K562 (cell line): ENCODE data around the gene METTL3. TPM values are rescaled to one million over a fixed set of nuclear protein-coding genes. Genes with fewer than 3 reads are reported as not detected.

ENCODE experiments used
- ARID3A ChIP-seq: IDR thresholded peaks from 2 replicates; pipeline ENCODE4 v1.6.1; 2012; ENCODE audit warnings: low read depth, low read length, improper control_type of control experiment, borderline replicate concordance
- ATF7 ChIP-seq: fragments of 450-650 bp; IDR thresholded peaks from 2 replicates; pipeline ENCODE4 v1.7.1; 2014; ENCODE audit warnings: mild to moderate bottlenecking, moderate library complexity
- CTCF ChIP-seq, 3 experiments: IDR thresholded peaks in 2 of 3; conservative IDR thresholded peaks in 1 of 3; 2 replicates each; pipeline ENCODE4 v1.5.1; 2011 to 2012; ENCODE audit warnings: low read length in 3 of 3, mild to moderate bottlenecking in 3 of 3, control low read depth in 2 of 3, improper control_type of control experiment in 1 of 3, inconsistent platforms in 1 of 3, low read depth in 1 of 3, mixed read lengths in 1 of 3, moderate library complexity in 1 of 3; ENCODE audit not compliant: insufficient read depth in 2 of 3
- KLF16 ChIP-seq: IDR thresholded peaks from 2 replicates; pipeline ENCODE4 v1.6.1; 2016; ENCODE audit warnings: antibody characterized with exemption
- SMAD4 ChIP-seq: fragments of 250-450 bp; sonication (Bioruptor Pico); conservative IDR thresholded peaks from 2 replicates; pipeline ENCODE4 v1.8.0; 2021; ENCODE audit warnings: inconsistent platforms, mild to moderate bottlenecking, moderate library complexity
- SNIP1 ChIP-seq: fragments of 450-650 bp; IDR thresholded peaks from 2 replicates; pipeline ENCODE4 v1.7.1; 2017; ENCODE audit warnings: low read depth, mild to moderate bottlenecking
- WHSC1 ChIP-seq: IDR thresholded peaks from one replicate; pipeline ENCODE4 v1.6.1; 2012; ENCODE audit warnings: low read length, control low read depth, inconsistent platforms
- ZBTB11 ChIP-seq, 3 experiments: fragments of 200-800 bp in 1 of 3; fragments of 250-450 bp in 1 of 3; fragments of 450-650 bp in 1 of 3; sonication (Bioruptor Pico) in 1 of 3; sonication (Bioruptor generic) in 1 of 3; formaldehyde crosslinking in 1 of 3; IDR thresholded peaks; 2 replicates each; pipeline versions ENCODE4 v1.6.1 to v1.8.0; 2016 to 2022; ENCODE audit warnings: mild to moderate bottlenecking in 2 of 3, missing genetic modification characterization in 2 of 3, missing compliant biosample characterization in 1 of 3, moderate library complexity in 1 of 3
- ZNF589 ChIP-seq: fragments of 200-800 bp; sonication (Bioruptor generic); IDR thresholded peaks from 2 replicates; pipeline ENCODE4 v1.6.1; 2016; ENCODE audit warnings: low read depth, missing genetic modification characterization, missing compliant biosample characterization
- polyA plus RNA-seq, 8 experiments: library from polyadenylated mRNA; depleted of rRNA in 4 of 8; stranded (reverse) in 5 of 8; unstranded in 3 of 8; fragments of >200 nt; fragmentation: Nextera tagmentation in 2 of 8; fragmentation: Illumina TruSeq in 1 of 8; extraction: Ambion mirVana in 2 of 8; extraction: Trizol in 1 of 8; gene quantifications; 2 replicates each; pipeline versions ENCODE4 v1.2.1 to v1.2.3, GENCODE V29; 2011 to 2014; ENCODE audit warnings: inconsistent platforms in 1 of 8, missing spikeins in 1 of 8
- total RNA-seq, 7 experiments: library from RNA; depleted of rRNA in 6 of 7; stranded (reverse); fragments of >200 nt in 6 of 7; fragmentation: Illumina TruSeq in 2 of 7; extraction: Trizol in 2 of 7; gene quantifications; 2 replicates each; pipeline versions ENCODE4 v1.2.1 to v1.2.3, GENCODE V29; 2011 to 2021; ENCODE audit warnings: low replicate concordance in 1 of 7
- TF ChIP-seq, protein P1 (sequence below): fragments of 250-450 bp; sonication (Bioruptor Pico); IDR thresholded peaks from 2 replicates; pipeline ENCODE4 v1.8.0; 2022; ENCODE audit warnings: inconsistent platforms, mild to moderate bottlenecking, moderate library complexity, borderline replicate concordance
- TF ChIP-seq, protein P2 (sequence below): sonication (generic); formaldehyde crosslinking; IDR thresholded peaks from 2 replicates; pipeline ENCODE4 v1.9.0; 2022; ENCODE audit warnings: mild to moderate bottlenecking, missing genetic modification reagents
- TF ChIP-seq, protein P3 (sequence below): fragments of 150-350 bp; conservative IDR thresholded peaks from 2 replicates; pipeline ENCODE4 v1.6.1; 2014; ENCODE audit warnings: low read length

The METTL3 gene
- total and polyA plus RNA-seq, 9 of the 15 experiments (the other 6 are each of a cell fraction or from before 2014, with no cell fraction given), result 42.1 to 151 (median 65.7) TPM

DNA sequence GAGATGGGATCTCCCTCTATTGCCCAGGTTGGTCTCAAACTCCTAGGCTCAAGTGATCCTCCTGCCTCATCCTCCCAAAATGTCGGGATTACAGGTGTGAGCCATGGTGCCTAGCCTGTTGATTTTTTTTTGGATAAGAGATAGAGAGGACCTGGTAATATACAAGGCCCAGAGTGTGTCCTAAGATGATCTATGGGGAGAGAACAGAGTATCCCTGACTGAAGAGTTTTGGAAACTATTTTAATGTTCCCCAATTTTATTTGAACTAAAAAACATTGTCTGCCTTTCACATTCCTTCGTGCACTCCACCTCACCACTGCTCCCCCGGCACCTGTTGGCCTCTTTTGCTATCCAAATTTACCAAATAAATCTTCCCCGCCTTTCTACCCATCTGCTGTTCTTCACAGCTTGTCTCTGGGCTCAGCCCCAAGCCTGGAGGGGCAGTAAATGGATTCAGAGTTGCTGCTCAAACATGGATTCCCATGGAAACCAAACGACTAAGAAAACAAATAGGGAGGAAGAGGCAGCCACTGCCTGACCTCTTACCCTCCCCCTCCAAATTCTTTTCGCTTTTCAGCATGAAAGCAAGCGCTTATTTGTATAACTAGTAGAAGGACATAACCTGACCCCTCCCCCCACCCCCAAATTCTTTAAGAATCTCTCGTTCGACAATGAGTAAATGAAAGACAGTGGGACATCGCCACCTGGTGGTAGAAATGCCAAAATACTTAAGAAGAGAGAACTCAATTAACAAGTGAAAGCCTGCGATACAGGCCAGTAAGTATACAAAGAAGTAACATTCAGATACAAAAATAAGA lies 46.2 kb upstream of the METTL3 start (continued):
- TF ChIP-seq, protein P1, sequence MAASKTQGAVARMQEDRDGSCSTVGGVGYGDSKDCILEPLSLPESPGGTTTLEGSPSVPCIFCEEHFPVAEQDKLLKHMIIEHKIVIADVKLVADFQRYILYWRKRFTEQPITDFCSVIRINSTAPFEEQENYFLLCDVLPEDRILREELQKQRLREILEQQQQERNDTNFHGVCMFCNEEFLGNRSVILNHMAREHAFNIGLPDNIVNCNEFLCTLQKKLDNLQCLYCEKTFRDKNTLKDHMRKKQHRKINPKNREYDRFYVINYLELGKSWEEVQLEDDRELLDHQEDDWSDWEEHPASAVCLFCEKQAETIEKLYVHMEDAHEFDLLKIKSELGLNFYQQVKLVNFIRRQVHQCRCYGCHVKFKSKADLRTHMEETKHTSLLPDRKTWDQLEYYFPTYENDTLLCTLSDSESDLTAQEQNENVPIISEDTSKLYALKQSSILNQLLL, result no peak
- TF ChIP-seq ZNF589 (CRISPR knock-in tag) (no peak), ARID3A (no peak), KLF16 (no peak), SMAD4 (CRISPR knock-in tag) (no peak), ZBTB11 (CRISPR knock-in tag; IDR thresholded peaks at IDR 0.05) (no peak), SNIP1 (no peak), CTCF (IDR thresholded peaks at IDR 0.05 in 2 of 3, conservative IDR thresholded peaks at IDR 0.05 in 1 of 3; ENCODE audit: insufficient read depth in 2 of 3, low read depth in 1 of 3, low read length in 3 of 3) (peak; percentile 49 to 81 (median 60); a peak in 5 of 6 replicates), ATF7 (no peak), WHSC1 (no peak)
- TF ChIP-seq, protein P2, sequence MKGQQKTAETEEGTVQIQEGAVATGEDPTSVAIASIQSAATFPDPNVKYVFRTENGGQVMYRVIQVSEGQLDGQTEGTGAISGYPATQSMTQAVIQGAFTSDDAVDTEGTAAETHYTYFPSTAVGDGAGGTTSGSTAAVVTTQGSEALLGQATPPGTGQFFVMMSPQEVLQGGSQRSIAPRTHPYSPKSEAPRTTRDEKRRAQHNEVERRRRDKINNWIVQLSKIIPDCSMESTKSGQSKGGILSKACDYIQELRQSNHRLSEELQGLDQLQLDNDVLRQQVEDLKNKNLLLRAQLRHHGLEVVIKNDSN, result no peak
- TF ChIP-seq, protein P3, sequence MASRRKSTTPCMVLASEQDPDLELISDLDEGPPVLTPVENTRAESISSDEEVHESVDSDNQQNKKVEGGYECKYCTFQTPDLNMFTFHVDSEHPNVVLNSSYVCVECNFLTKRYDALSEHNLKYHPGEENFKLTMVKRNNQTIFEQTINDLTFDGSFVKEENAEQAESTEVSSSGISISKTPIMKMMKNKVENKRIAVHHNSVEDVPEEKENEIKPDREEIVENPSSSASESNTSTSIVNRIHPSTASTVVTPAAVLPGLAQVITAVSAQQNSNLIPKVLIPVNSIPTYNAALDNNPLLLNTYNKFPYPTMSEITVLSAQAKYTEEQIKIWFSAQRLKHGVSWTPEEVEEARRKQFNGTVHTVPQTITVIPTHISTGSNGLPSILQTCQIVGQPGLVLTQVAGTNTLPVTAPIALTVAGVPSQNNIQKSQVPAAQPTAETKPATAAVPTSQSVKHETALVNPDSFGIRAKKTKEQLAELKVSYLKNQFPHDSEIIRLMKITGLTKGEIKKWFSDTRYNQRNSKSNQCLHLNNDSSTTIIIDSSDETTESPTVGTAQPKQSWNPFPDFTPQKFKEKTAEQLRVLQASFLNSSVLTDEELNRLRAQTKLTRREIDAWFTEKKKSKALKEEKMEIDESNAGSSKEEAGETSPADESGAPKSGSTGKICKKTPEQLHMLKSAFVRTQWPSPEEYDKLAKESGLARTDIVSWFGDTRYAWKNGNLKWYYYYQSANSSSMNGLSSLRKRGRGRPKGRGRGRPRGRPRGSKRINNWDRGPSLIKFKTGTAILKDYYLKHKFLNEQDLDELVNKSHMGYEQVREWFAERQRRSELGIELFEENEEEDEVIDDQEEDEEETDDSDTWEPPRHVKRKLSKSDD, result no peak
